ENCODE data around the gene LILRA6.
"Not testable (repeated sequence)": the region's sequence is repeated elsewhere in the genome, so short reads cannot be mapped to it uniquely, and the experiment has no call there.

LILRA6 gene

GRCh38 chr19:54253331-54254194 is 11.0 kb upstream of the LILRA6 start:
- CTCF ChIA-PET: no interaction called here

GRCh38 chr19:54252845-54253244 is 10.3 kb upstream of the LILRA6 start:
- no peak overlapping the region for H3K4me3 Mint-ChIP-seq
- no peaks in the 10 kb centered on the region for H3K9me3 Mint-ChIP-seq
- peaks cover 7% of the 10 kb centered on the region for H3K4me1 Mint-ChIP-seq
- H3K27me3 Mint-ChIP-seq: peaks cover 53% of the 10 kb centered on the region
- H3K36me3 Mint-ChIP-seq: no peaks in the 10 kb centered on the region
- H3K27ac Mint-ChIP-seq: no peak overlapping the region
- no peak for DNase-seq
- CTCF ChIA-PET: no interaction called here

More at GRCh38 chr19:54253331-54254194, 11.0 kb upstream of the LILRA6 start:
- Mint-ChIP-seq H3K27ac (no peak overlapping the region), H3K4me3 (no peak overlapping the region), H3K36me3 (no peaks in the 10 kb centered on the region), H3K27me3 (peaks cover 51% of the 10 kb centered on the region), H3K4me1 (peaks cover under 1% of the 10 kb centered on the region), H3K9me3 (no peaks in the 10 kb centered on the region)
- no peak for DNase-seq

DNA sequence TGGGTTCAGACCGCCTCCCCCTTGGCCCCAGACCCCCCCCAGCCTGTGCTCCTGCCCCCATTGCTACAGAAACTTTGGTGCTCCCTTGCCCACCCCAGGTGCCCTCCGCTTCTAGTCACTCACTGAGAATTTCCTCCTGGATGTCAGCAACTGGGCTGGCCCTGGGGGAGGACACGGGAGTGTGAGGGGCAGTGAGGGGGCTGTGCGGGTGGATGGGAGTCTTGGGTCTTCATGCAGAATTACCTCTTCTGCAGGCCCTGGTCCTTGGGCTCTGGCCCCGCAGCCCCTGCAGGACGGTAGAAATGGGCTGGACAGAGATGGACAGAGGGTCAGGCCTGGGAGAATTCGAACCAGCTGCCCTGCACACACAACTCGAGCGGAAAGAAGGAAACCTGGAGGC is 9.7 kb upstream of the LILRA6 start:
- CTCF ChIA-PET: no interaction called here
- Mint-ChIP-seq H3K4me3 (no peak overlapping the region), H3K27ac (no peak overlapping the region), H3K36me3 (no peaks in the 10 kb centered on the region), H3K4me1 (peaks cover 12% of the 10 kb centered on the region), H3K27me3 (peaks cover 52% of the 10 kb centered on the region), H3K9me3 (no peaks in the 10 kb centered on the region)
- no peak for DNase-seq

- no peaks in the 10 kb centered on the region for H3K9me3 Mint-ChIP-seq
- H3K4me1 Mint-ChIP-seq: peaks cover 15% of the 10 kb centered on the region
- no peak overlapping the region for H3K27ac Mint-ChIP-seq
- CTCF ChIA-PET: interaction anchor here (1.0 kb wide), 1 partner anchor 17 kb away, joined by 3 read pairs; no protein-coding TSS in a partner anchor
- no peak overlapping the region for H3K4me3 Mint-ChIP-seq
- H3K27me3 Mint-ChIP-seq: peaks cover 53% of the 10 kb centered on the region
- no peaks in the 10 kb centered on the region for H3K36me3 Mint-ChIP-seq
- peak; percentile 47 for DNase-seq
Measured at GRCh38 chr19:54248016-54248601, 5.5 kb upstream of the LILRA6 start.

- H3K36me3 Mint-ChIP-seq: no peaks in the 10 kb centered on the region
- peaks cover 15% of the 10 kb centered on the region for H3K4me1 Mint-ChIP-seq
- CTCF ChIA-PET: interaction anchor here (1.0 kb wide), 1 partner anchor 18 kb away, joined by 3 read pairs; no protein-coding TSS in a partner anchor
- no peak for DNase-seq
- H3K9me3 Mint-ChIP-seq: no peaks in the 10 kb centered on the region
- peaks cover 52% of the 10 kb centered on the region for H3K27me3 Mint-ChIP-seq
- no peak overlapping the region for H3K4me3 Mint-ChIP-seq
- peak overlapping the region; percentile 29 for H3K27ac Mint-ChIP-seq
Measured at GRCh38 chr19:54247106-54247930, 4.7 kb upstream of the LILRA6 start.

GRCh38 chr19:54245936-54246335 is 3.3 kb upstream of the LILRA6 start:
- H3K9me3 Mint-ChIP-seq: no peaks in the 10 kb centered on the region
- CTCF ChIA-PET: no interaction called here
- H3K27me3 Mint-ChIP-seq: peaks cover 41% of the 10 kb centered on the region
- no peaks in the 10 kb centered on the region for H3K36me3 Mint-ChIP-seq
- no peak overlapping the region for H3K4me3 Mint-ChIP-seq
- no peak for DNase-seq
- no peak overlapping the region for H3K27ac Mint-ChIP-seq
- H3K4me1 Mint-ChIP-seq: peaks cover 15% of the 10 kb centered on the region

DNA sequence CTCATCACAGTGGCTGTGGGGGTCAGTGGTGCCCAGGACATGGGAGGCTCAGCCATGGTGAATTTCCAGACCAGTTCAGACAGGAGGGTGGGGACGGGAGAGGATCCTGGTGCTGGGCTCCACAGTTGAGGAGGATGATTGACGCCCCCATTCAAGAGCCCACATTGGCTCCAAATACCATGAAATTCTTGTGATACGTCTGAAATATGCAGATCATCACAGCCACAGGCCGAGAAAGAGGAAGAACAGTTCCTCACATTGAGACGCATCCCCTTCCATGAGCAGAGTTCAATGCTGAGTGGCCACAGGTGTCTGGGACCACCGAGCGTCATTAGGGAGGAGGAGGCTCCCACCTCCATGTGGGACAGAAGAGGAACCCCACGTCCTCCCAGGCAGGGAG is 1.2 kb upstream of the LILRA6 start:
- H3K9me3 Mint-ChIP-seq, H3K4me3 Mint-ChIP-seq, DNase-seq, H3K27ac Mint-ChIP-seq, H3K36me3 Mint-ChIP-seq, CTCF ChIA-PET: not testable (repeated sequence)
- Mint-ChIP-seq H3K27me3 (peaks cover 46% of the 10 kb centered on the region), H3K4me1 (peaks cover 15% of the 10 kb centered on the region)

- H3K9me3 Mint-ChIP-seq, H3K36me3 Mint-ChIP-seq, H3K4me3 Mint-ChIP-seq, DNase-seq, H3K27ac Mint-ChIP-seq, CTCF ChIA-PET, H3K4me1 Mint-ChIP-seq: not testable (repeated sequence)
- peaks cover 39% of the 10 kb centered on the region for H3K27me3 Mint-ChIP-seq
Measured at GRCh38 chr19:54242234-54242633, 356 bp downstream of the LILRA6 start.

- H3K36me3 Mint-ChIP-seq, H3K27ac Mint-ChIP-seq, H3K9me3 Mint-ChIP-seq, DNase-seq, H3K4me1 Mint-ChIP-seq, H3K4me3 Mint-ChIP-seq, CTCF ChIA-PET: not testable (repeated sequence)
- peaks cover 44% of the 10 kb centered on the region for H3K27me3 Mint-ChIP-seq
Measured at GRCh38 chr19:54240372-54241336, 1.9 kb downstream of the LILRA6 start.

GRCh38 chr19:54239491-54240371 is 2.9 kb downstream of the LILRA6 start:
- H3K36me3 Mint-ChIP-seq, H3K27ac Mint-ChIP-seq, H3K4me1 Mint-ChIP-seq, H3K9me3 Mint-ChIP-seq, H3K4me3 Mint-ChIP-seq, CTCF ChIA-PET, DNase-seq: not testable (repeated sequence)
- H3K27me3 Mint-ChIP-seq: peaks cover 44% of the 10 kb centered on the region

GRCh38 chr19:54233941-54234340 is 8.6 kb downstream of the LILRA6 start:
- Mint-ChIP-seq H3K9me3 (no peaks in the 10 kb centered on the region), H3K36me3 (no peaks in the 10 kb centered on the region), H3K27me3 (peaks cover 63% of the 10 kb centered on the region), H3K4me1 (peaks cover 3% of the 10 kb centered on the region), H3K4me3 (no peak overlapping the region), H3K27ac (no peak overlapping the region)
- CTCF ChIA-PET: interaction anchor here (0.5 to 1.7 kb wide), 3 partner anchors 10 to 64 kb away, joined by 3 to 7 read pairs (median 5); no protein-coding TSS in a partner anchor
- no peak for DNase-seq

DNA sequence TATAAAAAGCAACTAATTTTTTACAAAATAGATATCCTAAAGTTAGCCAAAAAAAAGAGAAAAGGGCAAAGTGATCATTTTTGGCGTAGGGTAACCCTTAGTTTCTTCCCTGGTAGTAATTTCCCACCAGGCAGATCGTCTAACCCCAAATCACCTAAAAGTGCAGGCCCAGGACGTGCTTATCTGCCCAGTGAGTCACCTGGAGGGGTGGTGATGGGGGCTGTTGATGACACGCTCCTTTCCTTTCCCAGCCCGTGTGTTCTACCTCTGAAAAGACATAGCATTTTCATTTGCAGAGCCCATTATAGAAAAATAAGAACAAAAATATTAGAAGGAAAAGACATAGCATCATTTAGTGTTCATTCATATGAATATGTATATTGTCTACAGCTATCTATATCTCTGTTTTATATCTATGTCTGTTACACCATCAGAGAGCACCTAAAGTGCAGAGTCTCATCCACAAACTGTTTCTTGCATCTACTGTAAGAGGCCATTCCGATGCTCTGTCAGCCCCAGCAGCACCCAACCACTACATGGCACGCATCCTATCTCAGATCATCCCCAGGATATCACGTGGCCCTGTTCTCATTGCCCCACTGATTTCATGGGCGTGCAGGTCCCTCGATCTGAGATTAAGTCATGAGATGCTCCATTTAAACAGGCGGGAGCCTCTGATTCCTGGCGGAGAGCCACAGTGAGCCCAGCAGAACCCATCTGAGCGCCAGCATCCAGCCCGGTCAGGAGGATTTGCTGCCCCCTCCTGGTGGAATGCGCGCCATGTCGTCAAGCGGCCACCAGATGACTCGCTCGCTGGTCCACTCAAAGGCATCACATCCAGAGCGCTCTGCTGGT is 11.3 kb downstream of the LILRA6 start:
- CTCF ChIA-PET: interaction anchor here (0.6 to 2.0 kb wide), 6 partner anchors 44 to 160 kb away, joined by 3 to 11 read pairs (median 4); no protein-coding TSS in a partner anchor
- Mint-ChIP-seq H3K9me3 (no peaks in the 10 kb centered on the region), H3K27ac (no peak overlapping the region), H3K27me3 (peaks cover 56% of the 10 kb centered on the region), H3K4me1 (peaks cover 3% of the 10 kb centered on the region), H3K36me3 (no peaks in the 10 kb centered on the region), H3K4me3 (no peak overlapping the region)
- peak; percentile 90 for DNase-seq
